ENCODE measurements around the gene SCFD2.
A peak's percentile ranks its signal among the peaks of the same experiment; 100 is the strongest.
"Not testable (repeated sequence)": the region's sequence is repeated elsewhere in the genome, so short reads cannot be mapped to it uniquely, and the experiment has no call there.

The SCFD2 gene

GRCh38 chr4:52996261-52997131 lies 369.4 kb downstream of the SCFD2 start:
- peak; percentile 88 for DNase-seq (ENCODE audit: low read depth)
- TF ChIP-seq CTCF (conservative IDR thresholded peaks at IDR 0.05; ENCODE audit: control insufficient read depth, insufficient read depth, low read depth, low read length): no peak
- H3K4me3 ChIP-seq (ENCODE audit: control insufficient read depth, low read depth, low read length): no peak overlapping the region

- no peak for TF ChIP-seq CTCF (conservative IDR thresholded peaks at IDR 0.05; ENCODE audit: control insufficient read depth, insufficient read depth, low read depth, low read length)
- H3K4me3 ChIP-seq (ENCODE audit: control insufficient read depth, low read depth, low read length): no peak overlapping the region
- DNase-seq (ENCODE audit: low read depth): peak; percentile 31
Measured at GRCh38 chr4:52995360-52996030, 370.4 kb downstream of the SCFD2 start.

- no peak for TF ChIP-seq CTCF (conservative IDR thresholded peaks at IDR 0.05; ENCODE audit: control insufficient read depth, insufficient read depth, low read depth, low read length)
- H3K4me3 ChIP-seq (ENCODE audit: control insufficient read depth, low read depth, low read length): no peak overlapping the region
- no peak for DNase-seq (ENCODE audit: low read depth)
Measured at GRCh38 chr4:52994567-52994966, 371.3 kb downstream of the SCFD2 start.

- H3K4me3 ChIP-seq (ENCODE audit: control insufficient read depth, low read depth, low read length): no peak overlapping the region
- TF ChIP-seq CTCF (conservative IDR thresholded peaks at IDR 0.05; ENCODE audit: control insufficient read depth, insufficient read depth, low read depth, low read length): no peak
Measured at GRCh38 chr4:52993771-52994170, 372.1 kb downstream of the SCFD2 start.

GRCh38 chr4:52992551-52992950 lies 373.3 kb downstream of the SCFD2 start:
- not testable (repeated sequence) for DNase-seq (ENCODE audit: low read depth); H3K4me3 ChIP-seq (ENCODE audit: control insufficient read depth, low read depth, low read length)

More at GRCh38 chr4:52993771-52994170, 372.1 kb downstream of the SCFD2 start:
- no peak for DNase-seq (ENCODE audit: low read depth)

GRCh38 chr4:52991472-52991871 lies 374.4 kb downstream of the SCFD2 start:
- no peak for DNase-seq (ENCODE audit: low read depth)
- H3K4me3 ChIP-seq (ENCODE audit: control insufficient read depth, low read depth, low read length): no peak overlapping the region
- no peak for TF ChIP-seq CTCF (conservative IDR thresholded peaks at IDR 0.05; ENCODE audit: control insufficient read depth, insufficient read depth, low read depth, low read length)

- DNase-seq (ENCODE audit: low read depth): no peak
- no peak for TF ChIP-seq CTCF (conservative IDR thresholded peaks at IDR 0.05; ENCODE audit: control insufficient read depth, insufficient read depth, low read depth, low read length)
- H3K4me3 ChIP-seq (ENCODE audit: control insufficient read depth, low read depth, low read length): no peak overlapping the region
Measured at GRCh38 chr4:52990706-52991105, 375.2 kb downstream of the SCFD2 start.

Data from fibroblast of mammary gland (primary cell).